GM19099 (cell line): ENCODE measurements around the gene KLK5.

Experiments used
- POLR2A ChIP-seq: IDR thresholded peaks from 3 replicates; pipeline ENCODE4 v1.6.1; 2011; ENCODE audit warnings: low read depth; ENCODE audit not compliant: insufficient read length; ENCODE audit errors: extremely low read depth

Gene KLK5

DNA sequence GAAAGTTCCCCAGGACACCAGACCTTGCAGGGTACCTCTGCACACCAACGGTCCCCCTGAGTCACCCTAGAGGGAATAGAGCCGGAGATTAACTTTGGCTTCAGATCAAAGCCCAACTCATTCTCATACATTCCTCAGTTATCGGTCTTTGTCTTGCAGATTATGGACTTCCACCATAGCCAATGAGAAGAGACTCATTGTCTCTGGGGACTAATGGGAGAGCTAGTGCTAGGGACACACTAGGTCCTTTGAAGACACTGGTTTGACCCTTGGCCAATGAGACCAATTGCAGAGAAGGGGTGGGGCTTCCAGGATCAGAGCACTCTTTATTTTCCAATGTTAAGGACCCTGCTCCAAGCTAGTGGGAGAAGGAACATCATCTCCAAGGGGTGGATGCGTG lies 24.8 kb upstream of the KLK5 start:
- TF ChIP-seq POLR2A, result no peak

- no peak for TF ChIP-seq POLR2A
These were observed 22.9 kb upstream of the KLK5 start for GRCh38 chr19:50975766-50976165.

DNA sequence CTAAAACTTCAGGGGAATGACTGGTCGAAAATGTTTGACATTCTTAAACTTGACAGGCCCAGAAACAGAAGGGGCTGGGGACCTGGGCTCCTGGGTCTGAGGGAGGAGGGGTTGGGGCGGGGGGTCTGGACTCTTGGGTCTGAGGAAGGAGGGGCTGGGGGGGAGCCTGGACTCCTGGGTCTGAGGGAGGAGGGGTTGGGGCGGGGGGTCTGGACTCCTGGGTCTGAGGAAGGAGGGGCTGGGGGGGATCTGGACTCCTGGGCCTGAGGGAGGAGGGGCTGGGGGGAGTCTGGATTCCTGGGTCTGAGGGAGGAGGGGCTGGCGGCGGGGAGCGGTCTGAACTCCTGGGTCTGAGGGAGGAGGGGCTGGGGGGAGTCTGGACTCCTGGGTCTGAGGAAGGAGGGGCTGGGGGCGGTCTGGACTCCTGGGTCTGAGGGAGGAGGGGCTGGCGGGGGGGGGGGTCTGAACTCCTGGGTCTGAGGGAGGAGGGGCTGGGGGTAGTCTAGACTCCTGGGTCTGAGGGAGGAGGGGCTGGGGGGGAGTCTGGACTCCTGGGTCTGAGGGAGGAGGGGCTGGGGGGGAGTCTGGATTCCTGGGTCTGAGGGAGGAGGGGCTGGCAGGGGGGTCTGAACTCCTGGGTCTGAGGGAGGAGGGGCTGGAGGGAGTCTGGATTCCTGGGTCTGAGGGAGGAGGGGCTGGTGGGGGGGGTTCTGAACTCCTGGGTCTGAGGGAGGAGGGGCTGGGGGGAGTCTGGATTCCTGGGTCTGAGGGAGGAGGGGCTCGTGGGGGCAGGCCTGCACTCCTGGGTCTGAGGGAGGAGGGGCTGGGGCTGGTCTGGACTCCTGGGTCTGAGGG lies 22.1 kb upstream of the KLK5 start:
- no peak for TF ChIP-seq POLR2A

DNA sequence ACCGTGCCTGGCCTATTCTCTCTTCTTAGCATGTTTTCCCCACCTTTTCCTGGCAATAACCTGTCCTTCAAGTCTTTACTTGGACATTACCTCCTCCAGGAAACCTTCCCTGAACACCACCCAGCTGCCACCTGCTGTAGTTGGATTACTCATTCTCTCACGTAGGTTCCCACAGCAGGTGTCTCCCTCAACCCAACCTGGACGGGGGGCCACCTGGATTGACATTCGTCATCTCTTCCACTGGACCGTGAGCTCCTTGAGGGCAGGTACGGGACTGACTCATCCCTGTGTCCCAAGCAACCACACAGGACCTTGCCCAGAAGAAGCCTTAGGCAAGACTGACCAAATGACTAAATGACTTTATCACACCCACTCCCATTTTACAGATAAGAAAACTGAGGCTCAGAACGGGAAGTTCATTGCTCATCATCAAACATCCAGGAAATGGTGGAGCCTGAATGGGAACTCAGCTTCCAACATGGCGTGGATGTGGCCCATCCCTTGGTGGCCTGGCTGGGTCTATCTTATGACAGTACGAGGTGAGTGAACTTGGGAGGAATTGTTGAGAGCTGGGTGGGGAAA lies 20.0 kb upstream of the KLK5 start:
- TF ChIP-seq POLR2A, result no peak

- TF ChIP-seq POLR2A, result no peak
These were observed 16.5 kb upstream of the KLK5 start, which contains the start of gene KLK6 for GRCh38 chr19:50969413-50969760. Gene KLK6, minus strand, starts transcription at chr19:50969591. Its CDS starts 1,487 bp downstream, at chr19:50968104.

DNA sequence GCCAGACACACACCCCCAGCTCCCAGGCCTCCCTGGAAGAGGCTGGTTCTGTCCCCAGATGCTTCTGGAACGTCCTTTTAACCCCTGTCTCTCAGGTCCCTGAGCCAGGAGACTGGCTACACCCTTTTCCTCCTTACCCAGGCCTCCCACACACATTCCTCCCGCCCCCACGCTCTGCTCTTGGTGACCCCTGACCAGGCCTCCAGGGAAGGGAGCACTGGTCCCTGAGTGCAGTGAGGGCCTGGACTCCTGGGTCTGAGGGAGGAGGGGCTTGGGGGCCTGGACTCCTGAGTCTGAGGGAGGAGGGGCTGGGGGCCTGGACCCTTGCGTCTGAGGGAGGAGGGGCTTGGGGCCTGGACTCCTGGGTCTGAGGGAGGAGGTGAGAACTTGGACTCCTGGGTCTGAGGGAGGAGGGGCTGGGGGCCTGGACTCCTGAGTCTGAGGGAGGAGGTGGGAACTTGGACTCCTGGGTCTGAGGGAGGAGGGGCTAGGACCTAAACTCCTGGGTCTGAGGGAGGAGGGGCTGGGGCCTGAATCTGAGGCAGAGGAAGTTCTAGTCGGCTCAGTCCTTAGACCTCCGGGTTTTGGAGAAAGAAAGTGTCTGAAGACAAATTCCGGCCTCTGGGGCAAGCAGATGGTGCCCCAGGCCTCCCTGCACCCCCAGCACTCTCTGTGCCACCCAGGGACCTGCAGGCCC lies 16.0 kb upstream of the KLK5 start:
- TF ChIP-seq POLR2A, result no peak

DNA sequence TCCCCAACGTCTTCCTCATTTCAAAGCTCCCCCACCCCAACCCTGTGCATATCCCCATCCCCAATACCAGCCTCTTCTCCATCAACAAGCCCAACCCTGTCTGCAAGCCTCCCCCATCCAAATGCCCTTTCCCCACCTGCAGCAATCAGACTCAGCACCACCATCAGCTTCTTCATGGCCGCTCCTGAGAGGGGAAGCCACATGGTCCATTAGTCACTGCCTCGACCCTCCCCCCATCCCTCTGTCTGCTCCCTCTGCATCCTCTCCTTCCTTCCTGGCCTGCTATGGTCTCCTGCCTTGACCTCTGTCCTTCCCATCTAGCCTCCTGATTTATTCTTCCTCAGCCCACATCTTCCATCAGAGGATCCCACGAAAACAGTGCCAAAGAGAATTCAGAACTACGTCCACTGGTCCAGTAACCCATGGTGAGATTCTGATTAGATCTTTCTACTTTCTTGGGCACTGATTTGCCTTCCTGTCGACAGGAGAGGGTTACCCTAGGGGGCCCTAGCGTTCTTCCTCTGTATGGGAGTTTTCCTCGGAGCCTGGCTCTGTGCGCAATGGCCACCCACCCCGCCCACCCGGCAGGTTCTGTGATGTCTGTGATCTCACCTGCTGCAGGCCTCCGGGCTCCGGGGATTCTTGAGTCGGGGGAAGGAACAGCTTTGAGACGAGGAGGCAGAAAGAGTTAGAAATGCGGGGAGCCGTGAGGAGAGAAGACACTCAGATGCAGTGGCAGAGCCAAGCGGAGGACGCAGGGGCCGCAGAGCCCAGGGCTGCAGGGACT lies 15.3 kb upstream of the KLK5 start:
- no peak for TF ChIP-seq POLR2A

DNA sequence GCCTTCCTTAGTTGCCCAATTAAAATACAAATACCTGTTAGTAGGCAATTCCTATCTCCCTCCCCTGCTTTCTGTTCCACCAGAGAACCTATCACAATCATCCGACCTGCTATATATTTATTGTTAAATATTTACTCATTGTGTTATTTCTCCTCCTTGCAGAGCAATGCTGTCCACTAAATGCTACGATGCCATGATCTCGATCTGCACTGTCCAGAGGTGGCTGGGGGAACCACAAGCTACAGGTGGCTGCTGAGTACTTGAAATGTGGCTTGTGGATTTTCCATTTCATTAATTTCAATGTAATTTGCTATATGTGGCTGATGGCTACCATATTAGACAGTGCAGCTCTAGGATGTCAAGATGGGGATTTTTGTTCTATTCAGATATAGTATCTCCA lies 11.4 kb upstream of the KLK5 start:
- TF ChIP-seq POLR2A, result no peak

GRCh38 chr19:50963381-50963780 lies 10.5 kb upstream of the KLK5 start:
- TF ChIP-seq POLR2A, result no peak

DNA sequence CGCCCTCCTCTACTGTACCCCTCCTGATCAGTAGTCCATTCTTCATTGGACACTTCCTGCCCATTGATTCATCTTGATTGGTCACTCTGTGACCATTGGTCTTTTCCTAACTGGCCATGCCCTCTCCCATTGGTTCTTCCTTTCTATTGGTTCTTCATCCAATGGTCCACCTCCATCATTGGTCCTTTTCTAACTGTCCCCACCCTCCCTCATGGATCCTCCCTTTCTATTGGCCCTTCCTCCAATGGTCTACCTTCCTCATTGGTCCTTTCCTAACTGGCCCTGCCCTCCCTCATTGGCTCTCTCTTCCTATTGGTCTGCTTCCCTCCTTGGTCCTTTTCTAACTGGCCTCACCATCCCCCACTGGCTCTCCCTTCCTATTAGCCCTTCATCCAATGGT lies 9.4 kb upstream of the KLK5 start:
- no peak for TF ChIP-seq POLR2A

GRCh38 chr19:50959731-50960500 lies 7.1 kb upstream of the KLK5 start:
- no peak for TF ChIP-seq POLR2A

GRCh38 chr19:50957587-50957986 lies 4.7 kb upstream of the KLK5 start:
- TF ChIP-seq POLR2A, result no peak

- no peak for TF ChIP-seq POLR2A
These were observed 3.0 kb downstream of the KLK5 start for GRCh38 chr19:50949861-50950260.

DNA sequence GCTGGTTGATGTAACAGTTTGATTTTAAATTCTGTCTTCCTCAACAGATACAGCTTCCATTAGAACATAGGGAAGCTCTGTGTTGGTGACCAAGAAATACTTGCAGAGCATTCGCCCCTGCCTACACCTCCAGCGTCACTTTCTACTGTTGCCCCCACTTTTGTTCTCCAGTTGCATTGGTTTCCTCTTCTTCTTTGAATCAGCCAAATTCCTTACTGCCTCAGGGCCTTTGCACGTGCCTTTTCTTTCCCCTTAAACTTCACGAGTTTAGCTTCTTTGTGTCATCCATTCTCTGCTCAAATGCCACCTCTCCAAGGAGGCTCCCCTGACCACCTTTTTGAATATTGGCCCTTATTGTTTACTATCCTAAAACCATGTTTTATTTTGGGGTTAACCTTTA lies 5.7 kb downstream of the KLK5 start:
- TF ChIP-seq POLR2A, result no peak

DNA sequence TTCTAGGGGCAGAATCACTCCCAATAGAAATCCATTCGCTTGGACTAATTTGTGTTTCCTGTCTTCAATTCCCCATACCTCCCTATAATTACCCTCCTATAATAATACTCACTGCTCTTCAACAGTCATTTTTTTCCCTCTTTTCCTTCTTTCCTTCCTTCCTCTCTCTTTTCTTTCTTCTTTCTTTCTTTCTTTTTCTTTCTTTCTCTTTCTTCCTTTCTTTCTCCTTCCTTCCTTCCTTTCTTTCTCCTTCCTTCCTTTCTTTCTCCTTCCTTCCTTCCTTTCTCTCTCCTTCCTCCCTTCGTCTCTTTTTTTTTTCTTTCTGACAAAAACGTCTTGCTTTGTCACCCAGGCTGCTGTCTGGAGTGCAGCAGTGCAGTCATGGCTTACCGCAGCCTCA lies 8.0 kb downstream of the KLK5 start:
- no peak for TF ChIP-seq POLR2A
